ENCODE data around the gene OR11H7. TPM values are rescaled to one million over a fixed set of nuclear protein-coding genes. Genes with fewer than 3 reads are reported as not detected.

Gene OR11H7
- total RNA-seq (not detected), total RNA-seq (0 reads per million in 29 experiments)
- total RNA-seq (2013) = not detected

DNA sequence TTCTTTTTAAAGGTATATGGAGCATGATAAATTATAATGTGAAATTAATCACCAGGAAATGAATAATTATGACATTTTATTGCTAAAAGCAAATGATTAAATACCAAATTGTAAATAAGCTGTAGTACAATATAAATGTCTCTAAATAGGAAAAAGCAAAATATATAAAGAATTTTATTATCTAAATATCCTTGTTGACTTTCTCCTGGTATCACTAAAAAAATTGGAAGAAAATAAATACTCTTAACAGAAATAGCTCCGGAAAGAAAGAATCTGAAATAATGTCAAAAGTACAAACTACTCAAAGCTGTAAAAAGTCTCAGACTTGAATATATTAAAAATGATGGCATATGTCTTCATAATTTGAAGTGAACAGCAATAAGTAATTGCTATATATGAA is at the start of gene OR11H7:
OR11H7 (plus strand) TSS at position 301 of the 400 bp plus-strand sequence.
- no peaks in the 10 kb centered on the region for H3K4me1 ChIP-seq (ENCODE audit: control insufficient read depth in 1 of 2, extremely low read depth in 1 of 2, insufficient read depth in 2 of 2, low read length in 2 of 2)
- no peak within 1 kb of the TSS for H3K4me3 ChIP-seq (ENCODE audit: control insufficient read depth in 1 of 2, extremely low read depth in 1 of 2, low read length in 1 of 2)
- Mint-ChIP-seq H3K27ac (no peak within 1 kb of the TSS), H3K4me1 (no peaks in the 10 kb centered on the region), H3K9me3 (peaks cover 13 to 21% (median 13%) of the 10 kb centered on the region in 3 donors), H3K36me3 (no peaks in the 10 kb centered on the region), H3K27me3 (peaks cover 10 to 11% of the 10 kb centered on the region in 2 donors), H3K4me3 (no peak within 1 kb of the TSS)
- POLR2A ChIA-PET = no interaction called here
- no peaks in the 10 kb centered on the region for H3K27me3 ChIP-seq (replicated peaks in 1 of 2; ENCODE audit: control insufficient read depth in 2 of 2, extremely low read depth in 1 of 2, insufficient read depth in 2 of 2, low read length in 1 of 2)
- H3K9me3 ChIP-seq = no peaks in the 10 kb centered on the region
- no peaks in the 10 kb centered on the region for H3K36me3 ChIP-seq (ENCODE audit: control insufficient read depth in 2 of 2, extremely low read depth in 1 of 2, insufficient read depth in 1 of 2, low read length in 1 of 2)
- ATAC-seq (replicated peaks in 1 of 4) (no peak), DNase-seq (no peak)
- no peak within 1 kb of the TSS for H3K27ac ChIP-seq (ENCODE audit: low read length)
- no CpG with 5 or more reads among the region's 1 CpG for WGBS (ENCODE audit: insufficient coverage)
- CTCF ChIA-PET = no interaction called here

DNA sequence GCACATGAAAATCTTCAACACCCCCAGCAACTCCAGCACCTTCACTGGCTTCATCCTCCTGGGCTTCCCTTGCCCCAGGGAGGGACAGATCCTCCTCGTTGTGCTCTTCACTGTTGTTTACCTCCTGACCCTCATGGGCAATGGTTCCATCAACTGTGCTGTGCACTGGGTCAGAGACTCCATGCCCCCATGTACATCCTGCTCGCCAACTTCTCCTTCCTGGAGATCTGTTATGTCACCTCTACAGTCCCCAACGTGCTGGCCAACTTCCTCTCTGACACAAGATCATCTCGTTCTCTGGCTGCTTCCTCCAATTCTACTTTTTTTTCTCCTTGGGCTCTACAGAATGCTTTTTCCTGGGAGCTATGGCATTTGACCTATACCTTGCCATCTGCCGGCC is 49.6 kb upstream of the OR11H7 start:
- ATAC-seq (replicated peaks in 1 of 4) (no peak), DNase-seq (no peak)
- H3K4me3 Mint-ChIP-seq = no peak overlapping the region
- no peak overlapping the region for H3K27ac Mint-ChIP-seq
- Histone ChIP-seq H3K36me3 (ENCODE audit: control insufficient read depth in 2 of 2, extremely low read depth in 1 of 2, insufficient read depth in 1 of 2, low read length in 1 of 2) (no peaks in the 10 kb centered on the region), H3K27ac (ENCODE audit: low read length) (no peak overlapping the region), H3K27me3 (replicated peaks in 1 of 2; ENCODE audit: control insufficient read depth in 2 of 2, extremely low read depth in 1 of 2, insufficient read depth in 2 of 2, low read length in 1 of 2) (peaks cover 0 to 5% of the 10 kb centered on the region in 2 experiments), H3K4me3 (ENCODE audit: control insufficient read depth in 1 of 2, extremely low read depth in 1 of 2, low read length in 1 of 2) (no peak overlapping the region), H3K9me3 (no peaks in the 10 kb centered on the region), H3K4me1 (ENCODE audit: control insufficient read depth in 1 of 2, extremely low read depth in 1 of 2, insufficient read depth in 2 of 2, low read length in 2 of 2) (no peaks in the 10 kb centered on the region)
- ChIA-PET POLR2A (no interaction called here), CTCF (no interaction called here)
- H3K4me1 Mint-ChIP-seq = peaks cover 0 to 4% (median 0%) of the 10 kb centered on the region in 3 donors
- H3K36me3 Mint-ChIP-seq = no peaks in the 10 kb centered on the region
- WGBS (ENCODE audit: insufficient coverage) = 21% methylated on average over 4 of the region's 5 CpGs
- H3K9me3 Mint-ChIP-seq = no peaks in the 10 kb centered on the region
- peaks cover 4 to 14% of the 10 kb centered on the region in 2 donors for H3K27me3 Mint-ChIP-seq

GRCh38 chr14:20179880-20180279 is 48.9 kb upstream of the OR11H7 start:
- no peaks in the 10 kb centered on the region for H3K9me3 Mint-ChIP-seq
- no peaks in the 10 kb centered on the region for H3K36me3 ChIP-seq (ENCODE audit: control insufficient read depth in 2 of 2, extremely low read depth in 1 of 2, insufficient read depth in 1 of 2, low read length in 1 of 2)
- no CpG with 5 or more reads among the region's 2 CpGs for whole genome bisulfite sequencing (ENCODE audit: insufficient coverage)
- H3K9me3 ChIP-seq = no peaks in the 10 kb centered on the region
- H3K4me3 Mint-ChIP-seq = no peak overlapping the region
- ATAC-seq (replicated peaks in 1 of 4) = no peak
- DNase-seq = no peak
- peaks cover 2 to 14% of the 10 kb centered on the region in 2 donors for H3K27me3 Mint-ChIP-seq
- no peaks in the 10 kb centered on the region for H3K4me1 ChIP-seq (ENCODE audit: control insufficient read depth in 1 of 2, extremely low read depth in 1 of 2, insufficient read depth in 2 of 2, low read length in 2 of 2)
- peaks cover 0 to 4% (median 0%) of the 10 kb centered on the region in 3 donors for H3K4me1 Mint-ChIP-seq
- no peak overlapping the region for H3K27ac Mint-ChIP-seq
- no peaks in the 10 kb centered on the region for H3K36me3 Mint-ChIP-seq
- H3K4me3 ChIP-seq (ENCODE audit: control insufficient read depth in 1 of 2, extremely low read depth in 1 of 2, low read length in 1 of 2) = no peak overlapping the region
- peaks cover 0 to 5% of the 10 kb centered on the region in 2 experiments for H3K27me3 ChIP-seq (replicated peaks in 1 of 2; ENCODE audit: control insufficient read depth in 2 of 2, extremely low read depth in 1 of 2, insufficient read depth in 2 of 2, low read length in 1 of 2)
- no peak overlapping the region for H3K27ac ChIP-seq (ENCODE audit: low read length)
- POLR2A ChIA-PET = no interaction called here
- CTCF ChIA-PET = no interaction called here

- CTCF ChIA-PET = no interaction called here
- no peaks in the 10 kb centered on the region for H3K4me1 ChIP-seq (ENCODE audit: control insufficient read depth in 1 of 2, extremely low read depth in 1 of 2, insufficient read depth in 2 of 2, low read length in 2 of 2)
- H3K27ac ChIP-seq (ENCODE audit: low read length) = no peak overlapping the region
- no peak overlapping the region for H3K4me3 ChIP-seq (ENCODE audit: control insufficient read depth in 1 of 2, extremely low read depth in 1 of 2, low read length in 1 of 2)
- ATAC-seq (replicated peaks in 1 of 4) = no peak
- POLR2A ChIA-PET = no interaction called here
- H3K27me3 Mint-ChIP-seq = peaks cover 2 to 14% of the 10 kb centered on the region in 2 donors
- no peaks in the 10 kb centered on the region for H3K36me3 Mint-ChIP-seq
- peaks cover 0 to 4% (median 0%) of the 10 kb centered on the region in 3 donors for H3K4me1 Mint-ChIP-seq
- DNase-seq = no peak
- H3K9me3 ChIP-seq = no peaks in the 10 kb centered on the region
- H3K4me3 Mint-ChIP-seq = no peak overlapping the region
- H3K27ac Mint-ChIP-seq = no peak overlapping the region
- peaks cover 0 to 5% of the 10 kb centered on the region in 2 experiments for H3K27me3 ChIP-seq (replicated peaks in 1 of 2; ENCODE audit: control insufficient read depth in 2 of 2, extremely low read depth in 1 of 2, insufficient read depth in 2 of 2, low read length in 1 of 2)
- WGBS (ENCODE audit: insufficient coverage) = 100% methylated on average over 1 of the region's 2 CpGs
- H3K9me3 Mint-ChIP-seq = no peaks in the 10 kb centered on the region
- no peaks in the 10 kb centered on the region for H3K36me3 ChIP-seq (ENCODE audit: control insufficient read depth in 2 of 2, extremely low read depth in 1 of 2, insufficient read depth in 1 of 2, low read length in 1 of 2)
Observed at GRCh38 chr14:20180486-20180885, 48.3 kb upstream of the OR11H7 start.

DNA sequence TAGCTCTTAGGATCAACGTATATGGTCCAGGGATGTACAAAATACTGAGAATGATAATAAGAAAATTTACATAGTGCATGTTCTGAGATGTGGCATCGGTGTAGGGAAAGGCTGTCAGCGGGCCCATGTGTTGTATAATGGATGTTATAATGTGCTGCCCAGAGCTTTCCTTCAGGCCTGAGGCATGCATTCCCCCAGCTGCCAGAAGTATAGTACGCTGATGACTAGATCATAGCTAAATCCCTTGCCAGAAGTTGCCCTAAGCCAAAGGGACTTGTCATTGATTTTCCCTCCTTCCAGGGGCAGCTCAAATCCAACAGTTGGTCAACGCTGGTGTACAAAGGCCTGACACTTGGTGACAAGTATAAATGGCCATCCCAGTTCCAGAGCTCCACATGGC is 44.6 kb upstream of the OR11H7 start:
- ChIA-PET POLR2A (no interaction called here), CTCF (interaction anchor here in 1 of 2 donors (0.6 kb wide), 1 partner anchor 25 kb away, joined by 3 read pairs; no protein-coding TSS in a partner anchor)
- H3K27me3 Mint-ChIP-seq = peaks cover 6 to 17% of the 10 kb centered on the region in 2 donors
- ATAC-seq (replicated peaks in 1 of 4) = no peak
- Histone ChIP-seq H3K4me3 (ENCODE audit: control insufficient read depth in 1 of 2, extremely low read depth in 1 of 2, low read length in 1 of 2) (no peak overlapping the region), H3K9me3 (no peaks in the 10 kb centered on the region), H3K36me3 (ENCODE audit: control insufficient read depth in 2 of 2, extremely low read depth in 1 of 2, insufficient read depth in 1 of 2, low read length in 1 of 2) (no peaks in the 10 kb centered on the region), H3K27me3 (replicated peaks in 1 of 2; ENCODE audit: control insufficient read depth in 2 of 2, extremely low read depth in 1 of 2, insufficient read depth in 2 of 2, low read length in 1 of 2) (no peaks in the 10 kb centered on the region), H3K27ac (ENCODE audit: low read length) (no peak overlapping the region), H3K4me1 (ENCODE audit: control insufficient read depth in 1 of 2, extremely low read depth in 1 of 2, insufficient read depth in 2 of 2, low read length in 2 of 2) (no peaks in the 10 kb centered on the region)
- 63% methylated on average over 4 of the region's 5 CpGs for WGBS (ENCODE audit: insufficient coverage)
- DNase-seq = no peak
- peaks cover 0 to 4% (median 0%) of the 10 kb centered on the region in 3 donors for H3K4me1 Mint-ChIP-seq
- no peaks in the 10 kb centered on the region for H3K36me3 Mint-ChIP-seq
- no peaks in the 10 kb centered on the region for H3K9me3 Mint-ChIP-seq
- no peak overlapping the region for H3K27ac Mint-ChIP-seq
- H3K4me3 Mint-ChIP-seq = no peak overlapping the region

DNA sequence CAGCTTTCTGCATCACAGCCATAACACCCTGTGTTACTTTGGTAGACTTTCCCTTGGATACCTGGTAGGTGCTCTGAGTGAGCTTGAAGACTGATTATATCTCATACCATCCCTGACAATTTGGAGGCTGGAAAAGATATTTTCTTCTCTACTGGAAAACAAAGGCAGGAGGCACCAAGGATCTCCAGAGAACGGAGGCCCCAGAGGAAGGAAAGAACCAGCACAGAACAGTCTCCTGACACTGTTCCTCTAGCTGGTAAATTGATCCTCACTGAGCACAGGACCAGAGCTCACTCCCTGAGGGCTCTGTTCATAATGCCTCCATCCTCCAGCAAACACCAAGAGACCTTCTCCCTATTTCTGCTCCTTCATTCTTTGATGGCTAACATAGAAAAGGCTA is 38.2 kb upstream of the OR11H7 start, which contains the start of gene OR11G2:
OR11G2 (plus strand) TSS at position 301 of the 400 bp plus-strand sequence. CDS start 6,542 bp downstream, outside the sequence.
- Histone ChIP-seq H3K27ac (ENCODE audit: low read length) (no peak within 1 kb of the TSS), H3K4me3 (ENCODE audit: control insufficient read depth in 1 of 2, extremely low read depth in 1 of 2, low read length in 1 of 2) (no peak within 1 kb of the TSS), H3K4me1 (ENCODE audit: control insufficient read depth in 1 of 2, extremely low read depth in 1 of 2, insufficient read depth in 2 of 2, low read length in 2 of 2) (no peaks in the 10 kb centered on the region), H3K36me3 (ENCODE audit: control insufficient read depth in 2 of 2, extremely low read depth in 1 of 2, insufficient read depth in 1 of 2, low read length in 1 of 2) (no peaks in the 10 kb centered on the region), H3K27me3 (replicated peaks in 1 of 2; ENCODE audit: control insufficient read depth in 2 of 2, extremely low read depth in 1 of 2, insufficient read depth in 2 of 2, low read length in 1 of 2) (no peaks in the 10 kb centered on the region), H3K9me3 (no peaks in the 10 kb centered on the region)
- H3K27ac Mint-ChIP-seq = no peak within 1 kb of the TSS
- no peaks in the 10 kb centered on the region for H3K36me3 Mint-ChIP-seq
- 83% methylated on average over 1 of the region's 1 CpG for WGBS (ENCODE audit: insufficient coverage)
- peaks cover 10% of the 10 kb centered on the region in 2 donors for H3K27me3 Mint-ChIP-seq
- no peak within 1 kb of the TSS for H3K4me3 Mint-ChIP-seq
- H3K4me1 Mint-ChIP-seq = no peaks in the 10 kb centered on the region
- ATAC-seq (replicated peaks in 1 of 4) = no peak
- POLR2A ChIA-PET = no interaction called here
- H3K9me3 Mint-ChIP-seq = no peaks in the 10 kb centered on the region
- CTCF ChIA-PET = no interaction called here
- no peak for DNase-seq

DNA sequence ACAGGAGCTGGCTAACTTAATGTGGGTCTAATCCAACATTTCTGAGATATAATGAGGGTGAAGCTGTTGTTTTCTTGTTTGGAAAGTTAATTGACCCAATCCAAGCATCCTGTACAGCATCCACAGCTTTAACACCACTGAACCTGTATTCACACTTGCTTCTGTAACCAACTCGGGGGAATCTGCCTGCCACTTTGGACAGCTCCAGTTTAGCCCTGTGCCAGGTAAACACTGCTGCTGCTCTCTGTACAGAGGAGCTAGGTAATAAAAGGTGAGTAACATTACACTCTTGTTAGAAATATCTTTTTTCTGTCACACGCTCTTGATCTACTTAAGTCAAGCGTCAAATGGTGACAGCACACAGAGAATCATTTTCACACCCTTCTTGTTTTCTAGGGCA is 37.4 kb upstream of the OR11H7 start:
- 100% methylated on average over 1 of the region's 3 CpGs for WGBS (ENCODE audit: insufficient coverage)
- no peaks in the 10 kb centered on the region for H3K9me3 ChIP-seq
- Mint-ChIP-seq H3K4me1 (no peaks in the 10 kb centered on the region), H3K4me3 (no peak overlapping the region), H3K9me3 (no peaks in the 10 kb centered on the region), H3K27me3 (peaks cover 10% of the 10 kb centered on the region in 2 donors), H3K27ac (no peak overlapping the region), H3K36me3 (no peaks in the 10 kb centered on the region)
- CTCF ChIA-PET = no interaction called here
- no peak overlapping the region for H3K4me3 ChIP-seq (ENCODE audit: control insufficient read depth in 1 of 2, extremely low read depth in 1 of 2, low read length in 1 of 2)
- no peak overlapping the region for H3K27ac ChIP-seq (ENCODE audit: low read length)
- POLR2A ChIA-PET = no interaction called here
- ATAC-seq (replicated peaks in 1 of 4) = no peak
- no peaks in the 10 kb centered on the region for H3K4me1 ChIP-seq (ENCODE audit: control insufficient read depth in 1 of 2, extremely low read depth in 1 of 2, insufficient read depth in 2 of 2, low read length in 2 of 2)
- no peaks in the 10 kb centered on the region for H3K36me3 ChIP-seq (ENCODE audit: control insufficient read depth in 2 of 2, extremely low read depth in 1 of 2, insufficient read depth in 1 of 2, low read length in 1 of 2)
- no peak for DNase-seq
- no peaks in the 10 kb centered on the region for H3K27me3 ChIP-seq (replicated peaks in 1 of 2; ENCODE audit: control insufficient read depth in 2 of 2, extremely low read depth in 1 of 2, insufficient read depth in 2 of 2, low read length in 1 of 2)

Measured in T-cell (primary cell).